Activated CD8-positive, alpha-beta T cell treated with anti-CD3 and anti-CD28 coated beads for 36 hours (primary cell): ENCODE results near the gene OMA1. TPM values are rescaled to one million over a fixed set of nuclear protein-coding genes. Genes with fewer than 3 reads are reported as not detected.

Experiments
- ATAC-seq: fragments of 200-7000 bp; cut with Tn5 transposase; one replicate; pipeline ENCODE4 v1.10.0; 2021; ENCODE audit warnings: mild to moderate bottlenecking, moderate library complexity
- CTCF ChIA-PET: fragments of 350-600 bp; sonication (Branson Sonifier 250); formaldehyde crosslinking; loops from one replicate; lab custom pipeline; 2021; ENCODE audit warnings: antibody characterized with exemption; lab: Charles Lee
- POLR2A ChIA-PET: fragments of 350-600 bp; sonication (Branson Sonifier 250); formaldehyde crosslinking; loops from one replicate; lab custom pipeline; 2021; ENCODE audit warnings: antibody characterized with exemption; lab: Charles Lee
- DNase-seq: peaks from one replicate; pipeline ENCODE4 v3.0.0-alpha.2; 2020
- H3K27ac Mint-ChIP-seq: one replicate; pipeline ENCODE4 v1.8.0; 2021; ENCODE audit warnings: mild to moderate bottlenecking, mixed read lengths
- H3K27me3 Mint-ChIP-seq: one replicate; pipeline ENCODE4 v1.8.0; 2021; ENCODE audit warnings: mixed read lengths
- H3K36me3 Mint-ChIP-seq: one replicate; pipeline ENCODE4 v1.8.0; 2021; ENCODE audit warnings: low read depth, mixed read lengths
- H3K4me1 Mint-ChIP-seq: one replicate; pipeline ENCODE4 v1.8.0; 2021; ENCODE audit warnings: low read depth, mixed read lengths
- H3K4me3 Mint-ChIP-seq: one replicate; pipeline ENCODE4 v1.8.0; 2021; ENCODE audit warnings: mild to moderate bottlenecking, moderate library complexity, mixed read lengths
- H3K9me3 Mint-ChIP-seq: one replicate; pipeline ENCODE4 v1.8.0; 2021; ENCODE audit warnings: mixed read lengths
- intact Hi-C: fragments of 100-400 bp; cut with micrococcal nuclease; formaldehyde crosslinking; loops from one replicate; pipeline ENCODE4 v1.10.0; 2022
- total RNA-seq, 2 experiments: library from RNA; stranded (reverse); gene quantifications; one replicate each; pipeline ENCODE4 v1.2.3, GENCODE V29; 2021
- TF ChIP-seq, protein P1 (sequence below): fragments of 200-600 bp; IDR thresholded peaks from one replicate; pipeline ENCODE4 v1.8.0; 2022; ENCODE audit warnings: antibody characterized with exemption, mild to moderate bottlenecking

OMA1 gene
- total RNA-seq, 2 experiments from 2014 or later = 14.7 to 14.9 TPM

DNA sequence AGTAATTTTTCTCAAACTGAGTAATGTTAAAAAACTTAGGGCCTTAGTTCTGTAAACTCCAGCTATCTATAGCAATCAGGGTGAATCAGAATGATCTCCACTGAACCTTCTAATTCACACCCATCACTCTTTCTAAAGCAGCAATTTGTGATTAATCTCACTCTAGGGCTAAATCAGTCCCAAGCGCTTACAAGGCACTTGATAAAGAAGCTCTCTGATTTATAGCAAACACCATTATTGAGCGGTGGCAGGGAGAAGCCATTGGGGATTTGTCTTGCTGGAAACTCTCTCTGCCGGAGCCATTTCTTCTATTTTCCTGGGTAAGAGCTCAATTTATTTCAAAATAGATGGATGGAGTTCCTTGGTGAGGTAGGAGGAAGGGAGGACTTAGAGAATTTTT is 77.0 kb downstream of the OMA1 start:
- ChIA-PET POLR2A (no interaction called here), CTCF (no interaction called here)
- peaks cover 5% of the 10 kb centered on the region for H3K36me3 Mint-ChIP-seq
- H3K9me3 Mint-ChIP-seq = no peaks in the 10 kb centered on the region
- ATAC-seq (no peak), DNase-seq (no peak)
- intact Hi-C loops = no loop called here
- H3K4me1 Mint-ChIP-seq = no peaks in the 10 kb centered on the region
- TF ChIP-seq, protein P1, sequence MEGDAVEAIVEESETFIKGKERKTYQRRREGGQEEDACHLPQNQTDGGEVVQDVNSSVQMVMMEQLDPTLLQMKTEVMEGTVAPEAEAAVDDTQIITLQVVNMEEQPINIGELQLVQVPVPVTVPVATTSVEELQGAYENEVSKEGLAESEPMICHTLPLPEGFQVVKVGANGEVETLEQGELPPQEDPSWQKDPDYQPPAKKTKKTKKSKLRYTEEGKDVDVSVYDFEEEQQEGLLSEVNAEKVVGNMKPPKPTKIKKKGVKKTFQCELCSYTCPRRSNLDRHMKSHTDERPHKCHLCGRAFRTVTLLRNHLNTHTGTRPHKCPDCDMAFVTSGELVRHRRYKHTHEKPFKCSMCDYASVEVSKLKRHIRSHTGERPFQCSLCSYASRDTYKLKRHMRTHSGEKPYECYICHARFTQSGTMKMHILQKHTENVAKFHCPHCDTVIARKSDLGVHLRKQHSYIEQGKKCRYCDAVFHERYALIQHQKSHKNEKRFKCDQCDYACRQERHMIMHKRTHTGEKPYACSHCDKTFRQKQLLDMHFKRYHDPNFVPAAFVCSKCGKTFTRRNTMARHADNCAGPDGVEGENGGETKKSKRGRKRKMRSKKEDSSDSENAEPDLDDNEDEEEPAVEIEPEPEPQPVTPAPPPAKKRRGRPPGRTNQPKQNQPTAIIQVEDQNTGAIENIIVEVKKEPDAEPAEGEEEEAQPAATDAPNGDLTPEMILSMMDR = no peak
- H3K27ac Mint-ChIP-seq = no peak overlapping the region
- H3K4me3 Mint-ChIP-seq = no peak overlapping the region
- H3K27me3 Mint-ChIP-seq = no peaks in the 10 kb centered on the region

DNA sequence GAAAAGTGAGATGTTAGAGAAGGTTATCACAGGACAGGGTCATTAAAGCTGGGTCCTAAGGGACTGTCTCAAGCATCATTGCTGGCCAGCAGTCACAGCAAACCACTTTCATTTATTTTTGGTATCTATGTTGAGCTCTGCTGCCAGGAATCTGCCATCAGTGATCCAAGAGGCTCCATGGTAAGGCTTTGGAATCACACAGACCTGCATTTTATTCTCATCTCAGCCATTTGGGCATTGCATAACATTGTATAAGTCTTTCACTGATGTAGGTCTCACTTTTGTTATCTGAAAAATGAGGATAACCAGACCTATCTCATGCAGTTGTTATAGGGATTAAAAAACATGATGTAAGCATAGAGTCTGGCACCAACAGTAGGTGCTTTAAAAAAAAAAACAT is 77.5 kb downstream of the OMA1 start:
- ChIA-PET POLR2A (no interaction called here), CTCF (no interaction called here)
- DNase-seq = no peak
- no peak overlapping the region for H3K27ac Mint-ChIP-seq
- H3K4me1 Mint-ChIP-seq = no peaks in the 10 kb centered on the region
- intact Hi-C loops = no loop called here
- H3K27me3 Mint-ChIP-seq = no peaks in the 10 kb centered on the region
- H3K4me3 Mint-ChIP-seq = no peak overlapping the region
- no peaks in the 10 kb centered on the region for H3K9me3 Mint-ChIP-seq
- TF ChIP-seq, protein P1 = no peak
- peaks cover 5% of the 10 kb centered on the region for H3K36me3 Mint-ChIP-seq
- ATAC-seq = no peak

DNA sequence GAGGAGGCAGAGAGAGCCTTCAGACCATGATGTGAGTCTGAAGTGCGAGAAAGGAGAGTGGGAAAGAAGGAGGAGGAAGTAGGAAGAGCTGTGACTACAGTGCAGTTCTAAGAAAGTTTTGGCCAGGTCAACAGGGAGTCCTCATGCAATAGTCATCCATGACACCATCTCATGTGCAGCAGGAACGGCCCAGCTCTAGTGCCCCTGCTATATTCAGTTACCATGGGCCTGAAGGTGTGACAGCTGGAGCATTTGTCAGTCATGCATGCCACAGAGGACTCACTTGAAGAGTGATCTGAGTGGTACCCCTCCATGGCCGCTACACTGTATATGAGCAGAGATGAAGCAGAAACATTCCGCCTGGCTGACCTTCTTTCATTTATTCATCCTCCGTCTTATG is 77.9 kb downstream of the OMA1 start:
- no peaks in the 10 kb centered on the region for H3K27me3 Mint-ChIP-seq
- TF ChIP-seq, protein P1 = no peak
- intact Hi-C loops = no loop called here
- ATAC-seq (no peak), DNase-seq (no peak)
- H3K4me1 Mint-ChIP-seq = no peaks in the 10 kb centered on the region
- H3K4me3 Mint-ChIP-seq = no peak overlapping the region
- CTCF ChIA-PET = no interaction called here
- no peak overlapping the region for H3K27ac Mint-ChIP-seq
- POLR2A ChIA-PET = no interaction called here
- H3K9me3 Mint-ChIP-seq = no peaks in the 10 kb centered on the region
- peaks cover 5% of the 10 kb centered on the region for H3K36me3 Mint-ChIP-seq

DNA sequence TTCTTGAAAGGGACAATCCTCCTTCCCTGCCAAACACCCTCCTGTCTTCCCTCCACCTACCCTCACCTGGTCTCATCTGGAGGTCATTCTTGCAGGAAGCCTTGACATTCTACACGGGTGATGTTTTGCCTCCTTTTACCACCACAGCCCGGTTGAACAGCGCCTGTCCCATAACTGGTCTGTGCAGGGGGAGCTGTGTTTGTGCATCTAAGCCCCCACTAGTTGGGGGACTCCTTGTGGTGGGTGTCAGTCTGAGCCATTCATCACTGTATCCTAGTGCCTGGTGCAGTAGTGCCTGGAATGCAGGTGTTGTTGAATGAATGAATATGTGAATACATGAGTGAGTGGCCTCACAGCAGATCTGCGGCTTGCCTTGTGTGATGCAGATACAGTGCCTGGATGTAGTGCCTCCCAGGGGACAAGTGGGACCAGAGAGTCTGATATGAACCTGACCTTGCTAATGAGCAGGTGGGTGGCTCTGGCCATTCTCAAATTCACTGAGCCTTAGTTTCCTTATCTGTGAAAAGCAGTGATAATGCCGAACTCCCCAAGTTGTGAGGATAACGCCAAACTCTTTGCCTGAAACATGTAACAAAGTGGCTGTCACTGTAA is 79.8 kb downstream of the OMA1 start:
- Mint-ChIP-seq H3K4me3 (no peak overlapping the region), H3K4me1 (no peaks in the 10 kb centered on the region), H3K27ac (no peak overlapping the region), H3K36me3 (peaks cover 5% of the 10 kb centered on the region), H3K27me3 (no peaks in the 10 kb centered on the region), H3K9me3 (no peaks in the 10 kb centered on the region)
- DNase-seq = no peak
- TF ChIP-seq, protein P1 = no peak
- ATAC-seq = no peak
- ChIA-PET CTCF (no interaction called here), POLR2A (interaction anchor here (0.6 to 0.7 kb wide), 2 partner anchors 29 to 98 kb away, joined by 3 read pairs; no protein-coding TSS in a partner anchor)
- intact Hi-C loops = no loop called here

DNA sequence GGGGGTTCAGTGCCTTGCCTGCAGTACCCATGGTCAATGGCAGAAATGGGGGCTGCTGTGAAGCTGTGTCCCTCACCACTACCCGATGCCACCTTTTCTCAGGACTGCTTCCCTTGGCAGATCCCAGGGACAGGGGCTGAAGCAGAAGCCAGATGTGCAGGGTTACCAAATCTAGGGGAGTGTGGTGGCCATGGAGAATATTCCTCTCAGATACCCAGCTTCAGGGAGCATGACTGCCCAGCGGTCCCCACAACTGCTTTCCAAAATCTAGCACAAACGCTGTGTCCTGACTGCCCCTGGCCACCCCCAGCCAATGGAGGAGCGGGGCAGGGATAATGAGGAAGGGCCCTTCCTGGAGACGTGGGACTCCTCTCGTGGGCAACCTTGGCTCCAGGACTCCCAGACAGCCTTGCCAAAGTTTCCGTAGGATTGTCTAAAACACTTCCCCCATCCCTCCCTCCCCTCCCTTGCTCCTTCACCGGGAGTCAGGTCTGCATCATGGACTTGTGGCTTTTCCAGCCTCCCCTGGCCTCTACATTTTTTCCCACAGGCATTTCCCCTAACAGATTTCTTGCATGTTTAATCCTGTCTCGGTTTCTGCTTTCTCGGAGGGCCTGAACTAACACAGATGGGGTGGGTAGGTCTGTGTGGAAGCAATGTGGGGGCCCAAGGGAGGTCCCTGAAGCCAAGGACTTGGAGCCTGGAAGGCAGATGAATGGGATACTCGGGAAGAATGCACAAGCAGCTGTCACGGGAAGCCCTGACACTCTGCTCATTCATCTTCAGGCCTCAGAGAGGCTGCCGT is 80.5 kb downstream of the OMA1 start:
- no peaks in the 10 kb centered on the region for H3K9me3 Mint-ChIP-seq
- DNase-seq = no peak
- H3K4me3 Mint-ChIP-seq = no peak overlapping the region
- no peaks in the 10 kb centered on the region for H3K4me1 Mint-ChIP-seq
- no peaks in the 10 kb centered on the region for H3K27me3 Mint-ChIP-seq
- TF ChIP-seq, protein P1 = no peak
- intact Hi-C loops = no loop called here
- ChIA-PET CTCF (no interaction called here), POLR2A (interaction anchor here (0.6 kb wide), 1 partner anchor 97 kb away, joined by 3 read pairs; no protein-coding TSS in a partner anchor)
- no peak overlapping the region for H3K27ac Mint-ChIP-seq
- ATAC-seq = no peak
- H3K36me3 Mint-ChIP-seq = peaks cover 5% of the 10 kb centered on the region
